WERI-Rb-1 (cell line): ENCODE data around the gene EXTL1.
A peak's percentile ranks its signal among the peaks of the same experiment; 100 is the strongest.

Experiments
- DNase-seq: peaks from one replicate; pipeline ENCODE4 v3.0.0-alpha.2; 2020
- H3K27ac ChIP-seq: fragments of 250-450 bp; sonication (Bioruptor Pico); 2 replicates; pipeline ENCODE4 v1.5.1; 2020; ENCODE audit warnings: mild to moderate bottlenecking, moderate library complexity
- H3K27me3 ChIP-seq: fragments of 250-450 bp; sonication (Bioruptor Pico); 2 replicates; pipeline ENCODE4 v1.5.1; 2021; ENCODE audit warnings: mild to moderate bottlenecking, low read depth, moderate library complexity; ENCODE audit not compliant: insufficient read depth, severe bottlenecking
- H3K36me3 ChIP-seq: fragments of 250-450 bp; sonication (Bioruptor Pico); 2 replicates; pipeline ENCODE4 v1.5.1; 2020; ENCODE audit warnings: mild to moderate bottlenecking, moderate library complexity
- H3K4me3 ChIP-seq: 2 replicates; pipeline ENCODE4 v1.5.1; 2011; ENCODE audit warnings: low read depth, mild to moderate bottlenecking, control low read depth, low read length
- H3K9me3 ChIP-seq: fragments of 250-450 bp; sonication (Bioruptor Pico); 2 replicates; pipeline ENCODE4 v1.5.1; 2021; ENCODE audit warnings: mild to moderate bottlenecking, moderate library complexity; ENCODE audit not compliant: severe bottlenecking
- TF ChIP-seq, protein P1 (sequence below): IDR thresholded peaks from 2 replicates; pipeline ENCODE4 v1.5.1; 2011; ENCODE audit warnings: low read depth, mild to moderate bottlenecking, control low read depth, inconsistent platforms, low read length

EXTL1 gene

DNA sequence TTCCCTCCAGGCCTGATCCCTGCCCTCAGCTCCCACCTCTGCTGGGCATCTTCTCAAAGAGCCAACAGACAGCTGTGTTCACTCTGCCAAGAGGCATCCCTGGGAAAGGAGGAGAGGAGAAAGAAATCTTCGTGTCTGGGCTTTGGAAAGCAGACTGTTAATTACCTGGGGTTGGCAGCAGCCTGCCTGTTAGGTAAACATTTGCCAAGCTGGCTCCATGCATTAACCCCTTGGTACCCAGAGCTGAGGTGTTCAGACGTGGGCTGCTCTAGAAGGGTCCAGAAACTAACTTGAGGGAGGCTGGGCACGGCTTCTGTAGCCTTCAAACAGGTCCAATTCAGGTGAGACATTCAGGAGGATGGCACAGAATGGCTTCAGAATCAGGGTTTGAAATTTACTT lies 8.7 kb upstream of the EXTL1 start:
- no peaks in the 10 kb centered on the region for H3K27me3 ChIP-seq
- TF ChIP-seq, protein P1, sequence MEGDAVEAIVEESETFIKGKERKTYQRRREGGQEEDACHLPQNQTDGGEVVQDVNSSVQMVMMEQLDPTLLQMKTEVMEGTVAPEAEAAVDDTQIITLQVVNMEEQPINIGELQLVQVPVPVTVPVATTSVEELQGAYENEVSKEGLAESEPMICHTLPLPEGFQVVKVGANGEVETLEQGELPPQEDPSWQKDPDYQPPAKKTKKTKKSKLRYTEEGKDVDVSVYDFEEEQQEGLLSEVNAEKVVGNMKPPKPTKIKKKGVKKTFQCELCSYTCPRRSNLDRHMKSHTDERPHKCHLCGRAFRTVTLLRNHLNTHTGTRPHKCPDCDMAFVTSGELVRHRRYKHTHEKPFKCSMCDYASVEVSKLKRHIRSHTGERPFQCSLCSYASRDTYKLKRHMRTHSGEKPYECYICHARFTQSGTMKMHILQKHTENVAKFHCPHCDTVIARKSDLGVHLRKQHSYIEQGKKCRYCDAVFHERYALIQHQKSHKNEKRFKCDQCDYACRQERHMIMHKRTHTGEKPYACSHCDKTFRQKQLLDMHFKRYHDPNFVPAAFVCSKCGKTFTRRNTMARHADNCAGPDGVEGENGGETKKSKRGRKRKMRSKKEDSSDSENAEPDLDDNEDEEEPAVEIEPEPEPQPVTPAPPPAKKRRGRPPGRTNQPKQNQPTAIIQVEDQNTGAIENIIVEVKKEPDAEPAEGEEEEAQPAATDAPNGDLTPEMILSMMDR: no peak
- H3K36me3 ChIP-seq: no peaks in the 10 kb centered on the region
- H3K4me3 ChIP-seq: no peak overlapping the region
- no peaks in the 10 kb centered on the region for H3K9me3 ChIP-seq
- DNase-seq: no peak
- H3K27ac ChIP-seq: no peak overlapping the region

DNA sequence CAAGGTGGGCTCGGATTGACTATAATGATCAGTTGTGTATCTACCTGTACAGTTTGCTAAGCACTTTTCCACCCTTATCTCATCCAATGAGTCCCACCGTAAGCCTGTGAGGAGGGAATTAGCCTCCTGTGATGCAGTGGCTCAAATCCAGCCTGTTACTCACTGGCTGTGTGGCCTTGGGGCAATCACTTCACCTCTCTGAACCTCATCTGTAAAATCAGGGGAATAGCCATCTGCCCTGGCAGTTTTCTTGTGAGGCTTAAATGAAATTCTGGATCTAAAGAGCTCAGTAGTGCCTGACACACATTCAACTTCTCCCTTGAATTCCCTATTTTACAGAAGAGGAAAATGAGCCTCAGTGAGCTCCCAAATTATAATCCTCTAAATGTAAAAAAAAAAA lies 7.4 kb upstream of the EXTL1 start:
- Histone ChIP-seq H3K36me3 (no peaks in the 10 kb centered on the region), H3K27ac (no peak overlapping the region), H3K4me3 (no peak overlapping the region), H3K9me3 (no peaks in the 10 kb centered on the region), H3K27me3 (no peaks in the 10 kb centered on the region)
- TF ChIP-seq, protein P1: no peak
- DNase-seq: no peak

DNA sequence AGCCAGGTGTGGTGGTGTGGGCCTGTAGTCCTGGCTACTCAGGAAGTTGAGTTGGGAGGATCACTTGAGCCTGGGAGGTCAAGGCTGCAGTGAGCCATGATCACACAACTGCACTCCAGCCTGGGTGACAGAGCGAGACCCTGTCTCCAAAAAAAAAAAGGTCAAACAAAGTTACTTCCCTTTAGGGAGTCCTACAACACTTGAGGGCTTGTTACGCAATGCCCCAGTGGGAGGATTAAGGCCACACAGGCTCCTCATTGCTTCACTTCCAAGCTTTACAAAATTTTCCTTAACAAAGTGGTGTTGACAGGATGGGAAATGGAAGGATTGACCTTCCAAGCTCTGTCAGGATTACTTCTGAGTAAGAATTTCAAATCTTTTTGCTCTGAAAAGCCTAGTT lies 6.2 kb upstream of the EXTL1 start:
- H3K27ac ChIP-seq: peak overlapping the region; percentile 95
- no peaks in the 10 kb centered on the region for H3K9me3 ChIP-seq
- TF ChIP-seq, protein P1: no peak
- DNase-seq: no peak
- H3K27me3 ChIP-seq: no peaks in the 10 kb centered on the region
- no peak overlapping the region for H3K4me3 ChIP-seq
- no peaks in the 10 kb centered on the region for H3K36me3 ChIP-seq

GRCh38 chr1:26016258-26016952 lies 5.2 kb upstream of the EXTL1 start:
- H3K27me3 ChIP-seq: no peaks in the 10 kb centered on the region
- no peaks in the 10 kb centered on the region for H3K9me3 ChIP-seq
- no peaks in the 10 kb centered on the region for H3K36me3 ChIP-seq
- DNase-seq: peak; percentile 89
- H3K4me3 ChIP-seq: peak overlapping the region; percentile 30
- H3K27ac ChIP-seq: peak overlapping the region; percentile 95
- TF ChIP-seq, protein P1: no peak

GRCh38 chr1:26016953-26017545 lies 4.5 kb upstream of the EXTL1 start:
- H3K27me3 ChIP-seq: no peaks in the 10 kb centered on the region
- H3K27ac ChIP-seq: peak overlapping the region; percentile 95
- H3K9me3 ChIP-seq: no peaks in the 10 kb centered on the region
- DNase-seq: no peak
- peak overlapping the region; percentile 30 for H3K4me3 ChIP-seq
- TF ChIP-seq, protein P1: no peak
- H3K36me3 ChIP-seq: no peaks in the 10 kb centered on the region
